ENCODE measurements around the gene PRDM9. TPM values are rescaled to one million over a fixed set of nuclear protein-coding genes. Genes with fewer than 3 reads are reported as not detected.
"Not testable (repeated sequence)": the region's sequence is repeated elsewhere in the genome, so short reads cannot be mapped to it uniquely, and the experiment has no call there.

The PRDM9 gene
- total RNA-seq, 1 donor from 2014 or later: 0.08 TPM

DNA sequence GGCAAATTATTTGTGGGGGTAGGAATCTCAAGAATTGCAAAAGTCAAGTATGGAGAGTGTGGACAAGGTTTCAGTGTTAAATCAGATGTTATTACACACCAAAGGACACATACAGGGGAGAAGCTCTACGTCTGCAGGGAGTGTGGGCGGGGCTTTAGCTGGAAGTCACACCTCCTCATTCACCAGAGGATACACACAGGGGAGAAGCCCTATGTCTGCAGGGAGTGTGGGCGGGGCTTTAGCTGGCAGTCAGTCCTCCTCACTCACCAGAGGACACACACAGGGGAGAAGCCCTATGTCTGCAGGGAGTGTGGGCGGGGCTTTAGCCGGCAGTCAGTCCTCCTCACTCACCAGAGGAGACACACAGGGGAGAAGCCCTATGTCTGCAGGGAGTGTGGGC is 19.2 kb downstream of the PRDM9 start:
- not testable (repeated sequence) for ATAC-seq; DNase-seq (ENCODE audit: low spot score)

GRCh38 chr5:23527216-23527920 is 20.0 kb downstream of the PRDM9 start:
- not testable (repeated sequence) for DNase-seq (ENCODE audit: low spot score); ATAC-seq

DNA sequence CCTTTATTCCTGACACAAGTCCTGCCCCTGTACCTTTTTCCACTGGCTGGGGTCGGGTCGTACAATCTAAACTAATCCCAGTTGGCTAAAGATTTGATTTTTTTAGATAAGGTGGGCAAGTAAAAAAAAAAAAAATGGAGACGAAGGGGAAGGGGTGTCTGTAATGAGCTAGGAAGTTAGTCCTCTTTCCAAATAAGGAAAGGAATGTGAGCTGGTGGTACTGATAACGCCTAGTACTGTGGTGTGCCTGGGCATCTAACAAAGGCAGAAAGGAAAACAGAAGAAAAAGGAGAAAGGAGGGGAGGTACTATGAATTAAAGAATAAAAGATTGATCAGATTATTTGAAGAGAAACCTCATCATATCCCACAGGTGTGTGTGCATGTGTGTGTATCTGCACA is 21.3 kb downstream of the PRDM9 start:
- ATAC-seq (no peak), DNase-seq (ENCODE audit: low spot score) (no peak)

DNA sequence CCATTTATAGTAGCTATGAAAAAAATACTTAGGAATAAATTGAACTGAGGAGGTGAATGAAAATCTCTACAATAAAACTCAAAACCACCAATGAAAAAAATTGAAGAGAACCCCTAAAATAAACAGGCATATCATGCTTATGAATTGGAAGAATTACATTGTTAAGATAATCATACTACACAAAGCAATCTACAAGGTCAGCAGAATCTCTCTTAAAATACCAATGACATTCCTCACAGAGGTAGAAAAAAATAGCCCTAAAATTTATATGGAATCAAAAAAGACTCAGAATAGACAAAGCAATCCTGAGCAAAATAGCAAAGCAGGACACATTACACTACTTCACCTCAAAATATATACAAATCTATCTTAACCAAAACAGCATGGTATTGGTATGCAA is 23.2 kb downstream of the PRDM9 start:
- DNase-seq (ENCODE audit: low spot score) (no peak), ATAC-seq (no peak)

GRCh38 chr5:23571059-23571458 is 63.6 kb downstream of the PRDM9 start:
- DNase-seq (ENCODE audit: low spot score) (no peak), ATAC-seq (no peak)
